UCSD-AML1 (cell line): ENCODE measurements around the gene JMJD1C.
"Not testable (repeated sequence)": the region's sequence is repeated elsewhere in the genome, so short reads cannot be mapped to it uniquely, and the experiment has no call there.

Experiments
- DNase-seq: peaks from one replicate; lab custom pipeline; 2025; ENCODE audit not compliant: unreplicated experiment; lab: John Stamatoyannopoulos, UW

Gene JMJD1C

GRCh38 chr10:63192826-63193225, 273.0 kb downstream of the JMJD1C start:
- no peak for DNase-seq

DNA sequence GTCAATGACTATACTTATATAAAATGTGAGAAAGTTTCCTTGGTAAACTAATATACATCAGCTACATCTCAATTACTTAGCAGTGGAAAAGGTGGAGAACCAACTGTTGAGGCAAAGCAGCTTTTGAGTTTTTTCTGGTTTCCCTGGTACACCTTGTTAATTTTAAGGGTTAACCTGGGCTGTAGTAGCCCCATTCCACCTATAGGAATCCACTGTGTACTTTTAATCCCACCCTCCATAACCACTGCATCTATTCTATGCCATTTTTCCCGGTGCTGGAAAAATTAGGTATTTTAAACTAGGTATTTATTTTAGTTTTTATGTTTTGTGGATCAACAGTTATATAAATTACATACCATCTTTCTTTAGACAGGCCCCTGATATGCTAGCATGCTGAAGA, 290.2 kb downstream of the JMJD1C start:
- DNase-seq = no peak

GRCh38 chr10:63173468-63174232, 292.1 kb downstream of the JMJD1C start:
- DNase-seq = no peak

DNA sequence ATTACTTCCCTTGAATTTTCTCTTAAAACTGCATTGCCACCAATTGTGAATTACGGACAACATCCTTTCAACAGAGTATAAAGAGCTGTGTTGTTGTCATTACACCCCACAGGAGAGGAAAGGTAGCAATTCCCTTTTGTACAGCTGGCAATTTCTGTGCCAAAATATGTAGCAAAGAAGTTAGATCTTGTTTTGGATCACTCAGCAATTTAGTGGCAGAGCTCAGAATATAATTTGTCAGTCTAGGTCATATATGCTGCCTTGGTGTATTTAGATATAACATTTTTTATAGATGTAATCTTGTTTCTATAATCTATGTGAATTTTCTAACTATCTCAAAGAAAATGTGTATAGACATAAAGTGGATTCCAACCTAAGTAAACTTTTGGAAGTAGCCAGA, 293.9 kb downstream of the JMJD1C start:
- no peak for DNase-seq

GRCh38 chr10:63171255-63171855, 294.4 kb downstream of the JMJD1C start:
- DNase-seq = no peak

DNA sequence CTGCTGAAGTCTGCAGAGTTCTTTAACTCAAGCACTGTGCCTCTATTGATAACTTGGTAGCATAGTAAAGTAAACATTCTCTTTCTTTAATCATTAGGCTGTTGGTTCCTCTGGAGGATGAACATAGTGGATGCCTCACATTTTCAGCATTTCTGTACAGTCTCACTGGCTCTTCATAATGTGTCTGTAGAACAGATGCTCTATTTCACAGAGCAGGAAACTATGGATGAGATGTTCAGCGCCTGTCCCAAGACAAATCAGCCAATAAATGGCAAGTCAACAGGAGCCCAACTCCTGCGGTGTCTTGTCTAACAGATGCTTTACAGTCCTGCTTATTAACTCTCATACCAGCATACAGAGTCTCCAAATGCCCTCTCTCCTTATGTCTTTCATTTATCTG, 296.2 kb downstream of the JMJD1C start:
- DNase-seq = no peak

DNA sequence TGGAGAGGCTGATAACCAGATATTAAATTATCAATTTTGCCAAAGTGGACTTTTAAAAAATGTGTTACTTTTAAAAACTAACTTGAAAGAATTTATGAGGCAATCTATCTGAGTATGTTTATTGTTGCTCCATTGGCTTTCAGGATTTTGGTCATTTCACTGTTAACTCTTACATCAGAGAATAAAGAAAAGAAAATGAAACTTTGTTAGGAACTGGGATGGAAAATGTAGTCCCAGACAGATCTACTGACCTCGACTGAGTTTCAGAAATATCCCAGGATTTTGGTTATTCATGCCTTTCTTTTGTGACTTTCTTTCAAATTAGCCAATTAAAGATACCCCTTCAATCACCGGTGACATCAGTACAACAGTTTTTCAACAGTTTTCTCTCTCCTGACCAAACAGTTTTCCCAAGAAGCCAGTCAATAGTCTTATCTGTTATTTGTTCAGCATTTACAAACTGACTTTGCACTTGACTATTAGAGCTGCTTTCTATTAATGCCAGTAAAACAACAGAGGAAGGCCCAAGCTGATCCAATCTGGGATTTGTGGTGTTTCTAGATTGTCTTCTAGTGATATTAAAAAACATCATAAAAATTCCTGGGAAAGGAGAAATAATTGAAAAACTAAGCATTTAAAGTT, 296.8 kb downstream of the JMJD1C start:
- no peak for DNase-seq

GRCh38 chr10:63166742-63167258, 299.0 kb downstream of the JMJD1C start:
- DNase-seq = no peak

DNA sequence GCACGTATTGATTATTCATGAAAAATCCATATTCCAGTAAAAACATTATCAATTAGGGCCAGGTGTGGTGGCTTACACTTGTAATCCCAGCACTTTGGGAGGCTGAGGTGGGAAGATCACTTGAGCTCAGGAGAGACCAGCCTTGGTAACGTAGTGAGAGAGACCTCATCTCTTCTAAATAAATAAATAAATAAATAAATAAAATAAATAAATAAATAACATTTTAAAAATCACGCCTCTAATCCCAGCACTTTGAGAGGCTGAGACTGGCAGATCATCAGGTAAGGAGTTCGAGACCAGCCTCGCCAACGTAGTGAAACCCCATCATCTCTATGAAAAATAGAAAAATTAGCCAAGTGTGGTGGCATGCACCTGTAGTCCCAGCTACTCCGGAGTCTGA, 300.5 kb downstream of the JMJD1C start:
- DNase-seq = no peak

DNA sequence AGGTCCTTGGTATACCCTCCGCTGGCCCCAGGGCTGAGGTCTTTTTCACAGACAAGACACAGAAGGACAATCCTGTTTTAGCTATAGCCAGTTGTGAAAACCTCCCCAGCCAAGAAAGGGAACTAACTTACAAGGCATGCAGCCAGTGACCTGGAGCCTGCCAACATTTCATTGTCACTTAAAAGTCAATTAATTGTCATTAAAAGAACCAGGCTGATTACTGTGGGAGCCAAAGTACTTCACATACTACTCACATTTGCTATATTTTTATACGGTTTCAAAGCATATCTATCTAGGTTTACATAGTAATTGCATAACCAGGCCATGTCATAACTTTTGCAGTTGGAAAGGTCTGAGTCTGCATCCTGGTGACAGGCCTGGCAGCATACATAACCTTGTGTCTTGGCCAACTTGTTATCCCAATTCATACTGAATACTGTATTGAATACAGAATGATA, 301.6 kb downstream of the JMJD1C start:
- DNase-seq = no peak

DNA sequence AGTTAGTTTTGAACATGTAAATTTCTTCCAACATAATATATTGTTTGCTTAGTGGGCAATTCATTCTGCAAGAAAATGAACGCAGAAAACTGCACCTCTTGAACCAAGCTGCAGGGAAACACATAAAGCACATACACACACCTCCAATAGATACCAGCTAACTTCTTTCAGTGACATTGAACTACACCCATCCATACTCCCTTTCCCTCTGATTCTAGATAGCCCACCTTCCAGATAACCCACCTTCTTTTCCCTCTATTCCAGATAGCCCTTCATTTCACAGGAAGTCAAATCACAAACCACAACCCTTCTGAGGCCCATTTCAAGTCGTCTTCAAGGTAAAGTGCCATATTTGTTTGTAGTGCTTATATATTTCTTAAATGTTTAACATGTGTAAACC, 304.2 kb downstream of the JMJD1C start:
- no peak for DNase-seq

- DNase-seq = no peak
Measured at GRCh38 chr10:63157845-63158624, 307.7 kb downstream of the JMJD1C start.

DNA sequence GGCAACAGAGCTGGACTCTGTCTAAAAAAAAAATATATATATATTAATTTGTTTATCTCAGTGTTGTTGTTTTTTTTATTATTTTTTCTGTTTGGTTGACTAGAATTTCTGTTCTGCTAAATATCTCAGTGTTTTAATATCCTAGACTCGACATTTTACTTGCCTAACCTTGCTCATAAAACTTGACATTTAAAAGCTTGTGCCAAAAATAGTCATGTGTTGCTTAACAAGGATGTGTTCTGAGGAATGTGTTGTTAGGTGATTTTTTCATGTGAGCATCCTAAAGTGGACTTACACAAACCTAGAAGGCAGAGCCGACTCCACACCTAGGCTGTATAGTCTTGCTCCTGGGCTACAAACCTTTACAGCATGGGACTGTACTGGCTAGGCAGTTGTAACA, 309.5 kb downstream of the JMJD1C start:
- no peak for DNase-seq

- no peak for DNase-seq
Measured at GRCh38 chr10:63155388-63156020, 310.3 kb downstream of the JMJD1C start.

- no peak for DNase-seq
Measured at GRCh38 chr10:63154546-63155387, 311.0 kb downstream of the JMJD1C start.

DNA sequence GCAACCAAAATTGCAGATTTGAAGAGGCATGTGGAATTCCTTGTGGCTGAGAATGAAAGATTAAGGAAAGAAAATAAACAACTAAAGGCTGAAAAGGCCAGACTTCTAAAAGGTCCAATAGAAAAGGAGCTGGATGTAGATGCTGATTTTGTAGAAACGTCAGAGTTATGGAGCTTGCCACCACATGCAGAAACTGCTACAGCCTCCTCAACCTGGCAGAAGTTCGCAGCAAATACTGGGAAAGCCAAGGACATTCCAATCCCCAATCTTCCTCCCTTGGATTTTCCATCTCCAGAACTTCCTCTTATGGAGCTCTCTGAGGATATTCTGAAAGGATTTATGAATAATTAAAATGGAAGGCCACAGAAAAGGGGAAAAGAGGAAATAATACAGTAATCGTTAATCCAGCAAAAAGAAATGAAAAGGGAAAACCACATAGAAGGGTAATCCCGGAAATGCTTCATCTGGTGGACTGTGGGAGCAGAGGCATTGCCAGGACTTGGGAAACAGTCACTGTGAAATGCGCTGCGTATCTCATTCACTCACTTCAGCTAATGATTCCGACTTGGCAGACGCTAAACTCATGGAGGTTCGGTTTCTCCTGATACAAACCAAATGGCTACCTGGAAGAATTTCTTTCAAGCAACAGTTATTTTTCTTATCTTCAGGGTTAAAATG, 311.8 kb downstream of the JMJD1C start:
- not testable (repeated sequence) for DNase-seq

GRCh38 chr10:63150745-63151144, 315.0 kb downstream of the JMJD1C start:
- DNase-seq = no peak

GRCh38 chr10:63146503-63146902, 319.3 kb downstream of the JMJD1C start:
- no peak for DNase-seq

- DNase-seq = no peak
Measured at GRCh38 chr10:63145782-63146181, 320.0 kb downstream of the JMJD1C start.
